Endothelial cell of umbilical vein (primary cell): ENCODE measurements around the gene REG3A. TPM values are rescaled to one million over a fixed set of nuclear protein-coding genes. Genes with fewer than 3 reads are reported as not detected.

ENCODE experiments used
- BruUV-seq: library from RNA; stranded (reverse); fragments of 400-500 nt; replicated peaks from 2 replicates; lab custom pipeline; 2021; lab: Mats Ljungman, UMichigan
- CTCF ChIA-PET: fragments of 300-600, 350-600 bp; sonication (Branson Sonifier 250); formaldehyde crosslinking; loops from one replicate; lab custom pipeline; 2021; ENCODE audit warnings: antibody characterized with exemption, inconsistent platforms; lab: Charles Lee
- POLR2A ChIA-PET: fragments of 300-600, 350-600 bp; sonication (Branson Sonifier 250); formaldehyde crosslinking; loops from one replicate; lab custom pipeline; 2021; ENCODE audit warnings: antibody characterized with exemption, inconsistent platforms; lab: Charles Lee
- DNase-seq: peaks from one replicate; pipeline ENCODE4 v3.0.0-alpha.2; 2011; ENCODE audit warnings: low read depth, low spot score
- FAIRE-seq: peaks from 2 replicates; lab custom pipeline; 2011; peaks lifted over from hg19 to GRCh38; lab: Jason Lieb, UNC
- H2AFZ ChIP-seq: 2 replicates; pipeline ENCODE4 v1.6.0; 2012; ENCODE audit warnings: low read depth, low read length, control low read depth, inconsistent platforms
- H3K27ac ChIP-seq: 2 replicates; pipeline ENCODE4 v1.5.1; 2011; ENCODE audit warnings: low read depth, mild to moderate bottlenecking, control low read depth, low read length, moderate library complexity; ENCODE audit not compliant: insufficient read depth
- H3K27me3 ChIP-seq, 2 experiments: 2 replicates each; pipeline versions ENCODE4 v1.6.0 to v1.6.1; 2011; ENCODE audit warnings: low read length in 2 of 2, mixed read lengths in 1 of 2; ENCODE audit not compliant: control insufficient read depth in 2 of 2, insufficient read depth in 2 of 2
- H3K36me3 ChIP-seq, 2 experiments: 2 replicates in 1 of 2; 3 replicates in 1 of 2; pipeline ENCODE4 v1.5.1; 2011; ENCODE audit warnings: low read length in 2 of 2, mild to moderate bottlenecking in 1 of 2, moderate library complexity in 1 of 2; ENCODE audit not compliant: control insufficient read depth in 2 of 2, insufficient read depth in 2 of 2; ENCODE audit errors: extremely low read depth in 1 of 2
- H3K4me1 ChIP-seq: 3 replicates; pipeline ENCODE4 v1.5.1; 2011; ENCODE audit warnings: mild to moderate bottlenecking, low read length; ENCODE audit not compliant: control insufficient read depth, insufficient read depth; ENCODE audit errors: extremely low read depth
- H3K4me2 ChIP-seq: 2 replicates; pipeline ENCODE4 v1.6.1; 2011; ENCODE audit warnings: low read length, control low read depth, mixed read lengths; ENCODE audit not compliant: insufficient read depth
- H3K4me3 ChIP-seq, 3 experiments: fragments of 200-600 bp in 1 of 3; sonication (generic), shearing (Covaris generic) in 1 of 3; replicated peaks in 1 of 3; 2 replicates each; pipeline ENCODE4 v1.5.1; 2011 to 2016; ENCODE audit warnings: control low read depth in 3 of 3, low read length in 3 of 3, mild to moderate bottlenecking in 2 of 3, inconsistent platforms in 1 of 3, low read depth in 1 of 3, moderate library complexity in 1 of 3; ENCODE audit not compliant: insufficient read depth in 1 of 3
- H3K79me2 ChIP-seq: 2 replicates; pipeline ENCODE4 v1.6.0; 2012; ENCODE audit warnings: low read length, inconsistent platforms; ENCODE audit not compliant: control insufficient read depth, insufficient read depth
- H3K9ac ChIP-seq: replicated peaks from 2 replicates; pipeline ENCODE3; 2011; ENCODE audit warnings: low read length, control low read depth; ENCODE audit not compliant: insufficient read depth; ENCODE audit errors: extremely low read depth
- H3K9me1 ChIP-seq: replicated peaks from 3 replicates; pipeline ENCODE4 v1.6.0; 2011; ENCODE audit warnings: mild to moderate bottlenecking, low read length; ENCODE audit not compliant: control insufficient read depth, insufficient read depth; ENCODE audit errors: extremely low read depth
- H3K9me3 ChIP-seq: replicated peaks from 2 replicates; pipeline ENCODE4 v1.5.1; 2012; ENCODE audit warnings: low read length, inconsistent platforms; ENCODE audit not compliant: control insufficient read depth, insufficient read depth
- H4K20me1 ChIP-seq: replicated peaks from 2 replicates; pipeline ENCODE3; 2011; ENCODE audit warnings: mild to moderate bottlenecking, low read length; ENCODE audit not compliant: control insufficient read depth, insufficient read depth; ENCODE audit errors: extremely low read depth
- CTCF ChIP-seq, 2 donors: IDR thresholded peaks; 1 replicate in 1 of 2; 2 replicates in 1 of 2; pipeline ENCODE4 v1.5.1; 2011; ENCODE audit warnings: low read length in 2 of 2, mild to moderate bottlenecking in 2 of 2, moderate library complexity in 2 of 2, control low read depth in 1 of 2, inconsistent platforms in 1 of 2, low read depth in 1 of 2; ENCODE audit not compliant: insufficient read depth in 1 of 2; ENCODE audit errors: extremely low read depth in 1 of 2
- EZH2 ChIP-seq: IDR thresholded peaks from 2 replicates; pipeline ENCODE4 v1.6.1; 2012; ENCODE audit warnings: borderline replicate concordance, low read depth, mild to moderate bottlenecking, moderate library complexity, low read length, inconsistent platforms; ENCODE audit not compliant: severe bottlenecking
- FOS ChIP-seq: IDR thresholded peaks from 2 replicates; pipeline ENCODE4 v1.6.1; 2011; ENCODE audit warnings: mild to moderate bottlenecking, low read length, moderate library complexity, borderline replicate concordance; ENCODE audit not compliant: insufficient read depth
- GATA2 ChIP-seq: IDR thresholded peaks from 2 replicates; pipeline ENCODE4 v1.7.0; 2011; ENCODE audit warnings: low read depth, mild to moderate bottlenecking, moderate library complexity, mixed read lengths, low read length; ENCODE audit not compliant: insufficient read length, insufficient read depth
- JUN ChIP-seq: IDR thresholded peaks from 2 replicates; pipeline ENCODE4 v1.6.1; 2011; ENCODE audit warnings: borderline replicate concordance, low read depth; ENCODE audit not compliant: insufficient read length, insufficient read depth
- MAX ChIP-seq: IDR thresholded peaks from 2 replicates; pipeline ENCODE4 v1.6.1; 2011; ENCODE audit not compliant: insufficient read depth, insufficient read length
- MYC ChIP-seq: IDR thresholded peaks from one replicate; pipeline ENCODE4 v1.6.1; 2011; ENCODE audit warnings: mild to moderate bottlenecking, low read depth, low read length
- POLR2A ChIP-seq: IDR thresholded peaks from 2 replicates; pipeline ENCODE4 v1.6.1; 2012; ENCODE audit warnings: low read depth, mild to moderate bottlenecking, control low read depth, low read length
- POLR2AphosphoS5 ChIP-seq: IDR thresholded peaks from 2 replicates; pipeline ENCODE4 v1.6.1; 2012; ENCODE audit warnings: low read depth, mild to moderate bottlenecking, control low read depth, low read length, moderate library complexity; ENCODE audit not compliant: insufficient read depth
- dilution Hi-C: fragments of 300-500 bp; cut with MboI; formaldehyde crosslinking; loops from one replicate; pipeline ENCODE4 v1.15.0; 2019; ENCODE audit warnings: low sequenced_read_pairs; ENCODE audit not compliant: extremely low pct_ligation_motif_present
- intact Hi-C: fragments of 100-400 bp; cut with micrococcal nuclease; formaldehyde crosslinking; loops from one replicate; pipeline ENCODE4 v1.10.0; 2022
- polyA plus RNA-seq, 4 experiments: library from polyadenylated mRNA; depleted of rRNA in 3 of 4; stranded (reverse) in 3 of 4; unstranded in 1 of 4; fragments of >200 nt; gene quantifications; 2 replicates each; pipeline versions ENCODE4 v1.2.1 to v1.2.3, GENCODE V29; 2011 to 2012; ENCODE audit warnings: missing spikeins in 1 of 4
- total RNA-seq: library from RNA; stranded (reverse); gene quantifications from 2 replicates; pipeline ENCODE4 v1.2.3, GENCODE V29; 2021

The REG3A gene
- total and polyA plus RNA-seq, 2 donors (not counting 3 experiments of a cell fraction or from before 2014, with no cell fraction given), result not detected

- DNase-seq (no peak), FAIRE-seq (no peak)
- dilution Hi-C loops (no loop called here), intact Hi-C loops (no loop called here)
- Histone ChIP-seq H3K9me1 (no peaks in the 10 kb centered on the region), H3K79me2 (no peaks in the 10 kb centered on the region), H3K9ac (no peak overlapping the region), H3K36me3 (no peaks in the 10 kb centered on the region), H3K27me3 (no peaks in the 10 kb centered on the region), H3K9me3 (no peaks in the 10 kb centered on the region), H3K4me2 (no peak overlapping the region), H3K27ac (no peak overlapping the region), H2AFZ (no peak overlapping the region), H3K4me1 (no peaks in the 10 kb centered on the region), H3K4me3 (no peak overlapping the region), H4K20me1 (no peaks in the 10 kb centered on the region)
- TF ChIP-seq JUN (no peak), POLR2AphosphoS5 (no peak), FOS (no peak), MYC (no peak), EZH2 (no peak), GATA2 (no peak), MAX (no peak), POLR2A (no peak), CTCF (IDR thresholded peaks at IDR 0.05; ENCODE audit: extremely low read depth in 1 of 2, insufficient read depth in 1 of 2, low read depth in 1 of 2, low read length in 2 of 2) (no peak)
- BruUV-seq, result no TSS peak
- ChIA-PET CTCF (no interaction called here), POLR2A (no interaction called here)
Measured at GRCh38 chr2:79124907-79125720, 34.4 kb downstream of the REG3A start.
